Right renal cortex interstitium (tissue), 3 donors: Measurements from ENCODE around the gene COA5. TPM values are rescaled to one million over a fixed set of nuclear protein-coding genes. Genes with fewer than 3 reads are reported as not detected.

Experiments used
- DNase-seq, 3 donors: peaks; one replicate each; pipeline ENCODE4 v3.0.0-alpha.2; 2013; ENCODE audit warnings: low read depth in 3 of 3, low spot score in 2 of 3
- polyA plus RNA-seq, 3 donors: library from polyadenylated mRNA; unstranded; fragments of 120-200 nt; gene quantifications; one replicate each; pipeline ENCODE4 v1.2.1, GENCODE V29; 2013; ENCODE audit not compliant: insufficient read length in 3 of 3

Gene COA5
- polyA plus RNA-seq, 3 donors, result 78.8 to 83.0 (median 79.5) TPM

DNA sequence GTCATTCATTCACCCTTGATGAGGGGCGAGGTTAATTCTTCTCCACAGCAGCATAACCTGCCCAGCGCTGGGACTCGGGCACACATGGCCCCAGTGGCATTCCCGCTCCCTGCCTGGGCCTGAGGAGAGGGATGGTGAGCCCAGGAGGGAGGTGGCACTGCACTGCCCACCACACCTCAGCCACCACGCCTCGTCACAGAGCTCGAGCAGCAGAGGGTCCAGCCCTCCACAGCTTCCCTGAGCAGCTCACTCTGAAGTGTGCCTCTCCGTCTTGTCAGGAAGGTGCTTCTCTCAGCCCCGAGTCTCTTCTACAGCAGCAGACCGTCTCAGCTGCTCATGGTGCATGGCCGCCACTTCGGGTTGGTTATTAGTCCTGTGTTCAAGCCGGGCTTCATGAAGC lies 34.9 kb downstream of the COA5 start:
- no peak for DNase-seq

DNA sequence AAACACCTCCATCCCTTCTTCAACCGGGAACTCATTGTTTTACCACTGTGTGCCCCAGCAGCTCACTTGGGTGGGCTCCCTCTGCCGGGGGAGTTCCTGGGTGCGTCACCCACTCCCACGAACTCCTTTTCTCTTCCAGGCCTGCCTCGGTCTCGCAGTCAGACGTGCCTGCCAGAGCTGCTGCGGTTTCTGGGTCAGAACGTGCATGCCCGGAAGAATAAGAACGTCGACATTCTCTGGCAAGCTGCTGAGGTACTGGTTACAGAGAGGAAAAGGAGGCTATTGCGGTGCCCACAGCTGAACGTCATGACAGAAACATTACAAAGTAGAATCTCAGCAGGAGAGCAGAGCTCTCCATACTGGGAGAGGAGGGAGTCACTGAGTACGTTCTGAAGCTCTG lies 35.6 kb downstream of the COA5 start:
- no peak for DNase-seq

DNA sequence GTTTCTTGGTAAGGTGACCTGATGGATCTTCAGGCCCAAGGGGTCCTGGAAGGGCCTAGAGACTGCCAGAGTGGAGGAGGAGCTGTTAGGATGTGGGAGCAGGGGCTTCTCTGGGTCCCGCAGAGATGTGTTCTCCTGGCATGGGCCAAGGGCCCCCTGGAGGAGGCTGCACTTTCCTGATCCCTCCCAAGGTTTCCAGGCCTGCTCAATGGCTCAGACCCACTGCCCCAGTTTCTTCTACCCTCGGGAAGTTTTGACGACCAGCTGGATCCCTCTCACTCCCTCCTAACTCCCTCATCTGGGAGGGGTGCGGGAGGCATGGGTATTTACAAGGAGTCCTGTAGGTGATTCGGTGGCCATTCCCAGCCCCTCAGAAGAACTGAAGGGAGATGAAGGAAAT lies 36.1 kb downstream of the COA5 start:
- no peak for DNase-seq

DNA sequence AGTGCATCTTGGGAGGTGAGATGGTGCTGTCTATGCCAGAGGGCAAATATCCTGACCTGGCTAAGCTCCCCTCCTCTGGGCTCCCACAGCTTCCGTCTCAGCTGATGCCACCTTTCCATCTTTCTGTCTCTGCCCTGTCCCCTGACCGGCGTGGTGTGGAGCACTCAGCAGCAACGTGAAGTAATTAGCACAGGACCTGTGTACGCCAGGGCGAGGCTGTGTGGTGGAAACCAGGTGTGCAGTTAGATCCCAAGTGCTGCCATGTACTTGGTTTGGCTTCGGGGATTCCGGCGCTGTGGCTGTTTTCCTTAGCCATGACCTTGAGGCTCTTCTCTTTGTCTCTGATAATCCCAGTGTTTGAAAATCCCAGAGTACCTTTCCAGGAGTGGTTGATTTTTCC lies 36.5 kb downstream of the COA5 start:
- DNase-seq, result no peak

DNA sequence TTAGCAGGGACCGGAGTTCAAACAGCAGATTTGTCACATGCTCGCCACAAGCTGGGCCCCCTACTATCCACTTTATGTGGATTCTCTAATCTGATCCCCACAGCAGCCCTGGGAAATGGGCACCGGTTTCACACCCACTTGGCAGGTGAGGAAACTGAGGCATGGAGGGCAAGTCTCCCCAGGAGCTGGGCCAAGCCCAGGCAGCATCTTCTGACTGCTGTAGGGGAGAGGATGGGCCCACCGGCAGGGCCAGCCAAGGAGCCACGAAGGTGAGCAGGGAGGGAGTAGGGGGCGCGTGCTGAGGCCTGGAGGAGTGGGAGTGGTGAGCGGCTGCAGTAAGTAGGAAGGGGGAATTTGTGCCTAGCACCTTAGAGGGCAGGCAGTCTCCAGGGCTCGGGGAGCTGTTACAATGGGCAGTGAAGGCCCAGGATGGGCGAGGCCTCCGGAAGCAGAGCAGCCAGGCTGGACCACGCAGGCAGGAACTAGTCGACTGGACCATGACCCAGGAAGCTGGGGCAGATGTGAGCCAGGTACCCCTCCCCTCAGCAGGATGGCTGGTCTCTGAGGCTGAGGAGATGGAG lies 37.1 kb downstream of the COA5 start:
- DNase-seq, result no peak

DNA sequence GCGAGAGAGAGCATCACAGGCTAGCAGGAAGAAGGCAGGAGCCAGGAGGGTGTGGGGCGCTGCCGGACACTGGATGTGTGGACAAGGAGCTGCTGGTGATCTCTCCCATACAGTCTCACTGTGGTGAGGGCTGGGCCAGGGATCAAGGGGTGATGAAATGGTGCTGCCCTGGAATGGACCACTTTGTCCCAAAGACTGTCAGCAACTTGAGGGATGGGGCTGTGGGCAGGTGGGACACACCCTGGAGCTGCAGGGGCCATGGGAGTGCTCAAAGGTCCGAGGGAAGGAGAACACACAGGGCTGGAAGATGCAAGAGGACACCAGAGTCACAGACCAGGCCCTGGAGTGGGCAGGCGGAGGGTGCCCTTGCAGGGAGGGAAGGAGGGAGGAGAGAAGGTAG lies 38.0 kb downstream of the COA5 start:
- no peak for DNase-seq

DNA sequence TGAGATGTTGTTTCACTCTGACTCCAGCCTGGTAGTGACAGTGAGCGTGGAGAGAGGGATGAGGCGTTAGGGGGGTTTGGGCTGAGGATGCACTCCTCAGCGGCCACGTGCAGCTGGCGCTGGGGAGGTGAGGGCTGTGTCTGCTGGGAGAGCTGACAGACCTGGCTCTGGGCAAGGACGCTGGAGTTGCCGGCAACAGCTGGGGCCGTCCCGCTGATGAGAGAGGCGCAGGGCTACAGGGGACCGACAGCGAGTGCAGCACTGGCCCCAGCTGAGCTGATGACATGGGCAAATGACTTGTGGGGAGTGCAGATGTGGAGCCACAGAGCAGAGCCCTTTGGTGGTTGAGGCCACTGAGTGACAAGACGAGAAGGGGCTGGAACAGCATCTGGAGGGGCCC lies 38.4 kb downstream of the COA5 start:
- no peak for DNase-seq

DNA sequence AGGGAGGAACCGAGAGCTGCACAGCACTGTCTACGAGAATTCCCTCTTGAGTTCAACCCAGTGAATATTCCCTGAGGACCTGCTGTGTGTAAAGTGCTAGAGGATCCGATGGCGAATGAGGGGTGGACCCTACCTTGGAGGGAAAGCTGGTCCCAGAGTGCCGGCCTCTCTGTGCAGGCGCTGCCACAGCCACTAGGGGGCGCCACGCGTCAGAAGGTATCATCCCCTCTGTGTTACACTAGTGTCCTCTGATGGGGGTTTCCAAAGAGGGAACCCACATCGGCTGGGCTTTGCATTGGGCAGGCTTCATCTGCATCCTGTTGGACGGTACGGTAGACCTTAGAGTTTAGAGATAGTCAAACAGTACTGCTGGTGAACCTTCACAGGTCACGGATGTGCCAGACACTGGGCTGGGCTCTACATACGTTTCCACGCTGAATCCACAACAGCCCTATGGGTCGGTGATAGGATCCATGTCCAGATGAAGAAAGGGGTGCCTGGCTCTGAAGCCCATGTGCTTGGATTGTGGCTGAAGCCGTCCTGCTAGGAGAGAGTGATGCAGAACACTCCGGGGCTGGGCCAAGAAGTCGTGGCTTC lies 39.0 kb downstream of the COA5 start:
- DNase-seq, result no peak

DNA sequence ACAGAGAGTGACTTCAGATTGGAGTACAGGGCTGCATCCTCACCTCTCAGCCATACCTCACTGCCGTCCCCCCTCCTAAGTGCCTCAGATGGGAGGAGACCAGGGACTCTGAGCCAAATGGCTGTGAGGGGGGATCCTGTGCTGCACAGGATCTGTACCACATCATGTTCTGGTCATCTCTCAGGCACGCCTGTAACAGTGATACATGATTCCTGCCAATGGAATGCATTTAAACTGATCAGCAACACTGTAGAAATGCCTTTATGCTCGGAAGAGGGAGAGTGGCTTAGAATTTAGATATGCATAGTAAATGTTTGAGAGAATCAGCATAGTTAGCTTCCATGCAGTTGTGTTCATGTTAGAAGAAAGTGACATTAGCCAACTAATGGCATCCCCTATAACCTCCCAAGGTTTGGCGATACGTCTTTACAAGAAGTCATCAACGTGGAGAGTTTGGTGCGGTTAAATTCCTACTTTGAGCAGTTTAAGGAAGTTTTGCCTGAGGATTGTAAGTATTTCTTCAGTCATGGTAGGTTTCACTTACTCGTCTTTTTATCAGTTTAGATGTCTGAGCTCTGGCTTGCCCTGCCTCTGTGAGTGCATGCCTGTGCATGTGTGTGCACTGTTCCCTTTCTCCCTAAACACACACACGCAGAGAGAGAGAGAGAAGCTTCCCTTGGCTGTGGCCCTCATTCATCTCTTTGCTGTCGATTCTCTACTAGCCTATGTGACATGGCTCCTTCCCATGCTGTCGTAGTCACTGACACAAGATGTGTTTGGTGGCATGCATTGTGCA lies 40.0 kb downstream of the COA5 start:
- DNase-seq, result no peak

DNA sequence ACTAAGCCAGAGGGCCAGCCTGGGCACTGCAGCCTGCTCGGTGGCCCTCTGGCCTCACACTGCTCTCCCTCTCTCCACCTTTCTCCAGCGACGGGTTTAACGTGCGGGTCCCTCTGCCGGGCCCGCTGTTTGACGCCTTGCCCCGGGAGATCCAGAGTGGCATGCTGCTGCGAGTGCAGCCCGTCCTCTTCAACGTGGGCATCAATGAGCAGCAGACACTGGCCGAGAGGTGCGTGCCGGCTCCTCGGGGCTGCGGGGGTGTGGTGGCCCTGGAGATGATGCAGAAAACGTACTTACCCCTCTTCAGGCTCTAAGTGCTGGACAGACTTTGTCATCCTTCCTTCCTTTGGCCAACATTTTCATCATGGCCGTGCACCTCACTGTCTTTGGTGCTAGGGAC lies 42.4 kb downstream of the COA5 start:
- no peak for DNase-seq

DNA sequence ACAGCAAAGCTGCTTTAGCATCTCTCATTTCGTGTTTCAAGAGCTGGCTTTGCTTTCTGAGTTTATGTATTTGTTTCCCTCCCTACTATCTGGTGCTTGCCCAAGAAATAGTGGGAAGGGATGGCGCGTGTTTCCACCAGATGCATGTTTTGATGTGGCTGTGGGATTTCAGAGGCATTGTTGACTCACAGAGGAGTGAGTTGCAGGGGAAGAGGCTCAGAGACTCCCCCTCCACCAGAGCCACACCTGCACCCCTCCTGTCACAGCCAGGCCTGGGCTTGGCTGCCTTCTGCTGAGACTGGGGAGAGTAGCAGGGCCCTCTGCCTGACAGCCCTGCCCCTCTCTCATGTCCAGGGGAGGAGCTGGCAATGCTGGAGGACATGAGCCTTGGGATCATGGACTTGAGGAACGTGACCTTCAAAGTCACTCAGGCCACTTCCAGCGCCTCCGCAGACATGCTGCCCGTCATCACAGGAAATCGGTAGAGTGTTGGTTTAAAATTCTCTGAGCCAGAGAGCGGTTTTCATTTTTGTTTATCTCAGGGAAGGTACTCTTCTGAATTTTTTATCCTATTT lies 42.9 kb downstream of the COA5 start:
- DNase-seq, result no peak

DNA sequence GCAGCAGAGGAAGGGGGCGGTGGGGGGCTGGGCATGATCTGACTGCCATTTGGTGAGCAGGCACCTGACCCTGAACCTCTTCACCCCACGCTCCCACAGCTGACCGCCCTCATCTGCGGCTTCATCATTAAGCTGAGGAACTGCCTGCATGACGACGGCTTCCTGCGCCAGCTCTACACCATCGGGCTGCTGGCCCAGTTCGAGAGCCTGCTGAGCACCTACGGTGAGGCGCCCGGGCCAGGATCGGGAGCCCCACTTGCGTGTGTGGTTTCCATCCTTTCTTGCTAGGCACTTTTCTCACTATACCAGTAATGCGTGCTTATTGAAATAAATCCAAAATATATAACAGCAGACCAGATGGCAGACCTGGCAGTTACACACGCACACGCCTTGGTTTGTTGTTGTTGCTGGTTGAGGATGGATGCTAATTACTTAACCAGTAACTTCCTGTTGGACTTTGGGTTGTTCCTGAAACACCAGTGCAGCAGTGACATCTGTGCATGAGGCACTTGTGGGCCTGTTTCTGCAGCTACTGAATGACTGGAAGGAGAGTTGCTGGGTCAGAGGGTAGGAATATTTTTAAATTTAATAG lies 43.7 kb downstream of the COA5 start:
- DNase-seq, result no peak

DNA sequence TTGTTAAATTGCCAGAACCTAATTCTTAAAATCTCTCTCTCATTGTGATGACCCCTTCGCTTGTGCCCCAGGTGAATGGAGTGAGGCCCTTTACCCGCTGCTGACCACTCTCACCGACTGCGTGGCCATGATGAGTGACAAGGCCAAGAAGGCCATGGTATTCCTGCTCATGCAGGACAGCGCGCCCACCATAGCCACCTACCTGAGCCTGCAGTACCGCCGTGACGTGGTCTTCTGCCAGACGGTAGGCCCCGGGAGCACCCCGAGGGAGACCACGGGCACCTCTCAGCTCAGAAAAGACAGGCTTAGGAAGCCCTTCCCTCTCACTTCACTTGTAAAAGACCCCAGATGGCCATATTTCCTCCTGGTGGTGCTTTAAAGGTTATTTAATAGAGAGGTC lies 44.9 kb downstream of the COA5 start:
- no peak for DNase-seq

DNA sequence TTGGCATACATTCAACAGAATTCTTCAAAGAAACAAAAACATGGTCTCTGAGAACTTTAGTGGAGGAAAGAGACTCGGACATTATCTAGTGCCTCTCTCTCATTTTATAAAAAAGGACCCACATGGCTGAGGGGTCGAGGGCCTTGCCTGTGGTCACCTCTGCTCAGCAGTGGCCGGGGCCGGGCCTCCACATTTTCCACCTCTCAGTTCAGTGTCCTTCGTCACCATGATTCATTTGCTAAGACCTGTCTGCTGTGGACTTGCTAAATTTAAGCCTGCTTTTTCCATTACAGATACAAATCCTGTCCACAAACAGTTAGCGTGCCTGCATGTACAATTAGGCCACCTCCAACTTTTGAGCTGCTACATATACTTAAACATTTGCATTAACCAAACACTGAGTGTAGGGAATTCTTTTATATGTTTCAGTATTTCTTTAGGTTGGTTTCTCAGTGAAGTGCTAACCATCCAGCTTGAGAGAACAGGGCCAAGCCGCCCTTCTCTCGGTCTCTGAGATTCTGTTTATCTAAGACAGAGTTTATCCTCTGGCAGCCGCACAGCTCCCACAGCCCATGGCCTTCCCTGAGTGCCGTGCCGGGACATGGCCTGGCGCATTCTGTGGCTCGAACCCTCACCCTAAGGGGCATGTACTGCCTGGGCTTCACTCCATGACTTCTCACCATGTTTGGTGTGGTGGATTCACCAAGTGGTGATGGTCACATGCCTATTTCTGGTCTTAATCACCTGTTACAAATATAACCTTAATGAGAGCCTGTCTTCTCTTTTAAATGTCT lies 46.2 kb downstream of the COA5 start:
- DNase-seq, result no peak

DNA sequence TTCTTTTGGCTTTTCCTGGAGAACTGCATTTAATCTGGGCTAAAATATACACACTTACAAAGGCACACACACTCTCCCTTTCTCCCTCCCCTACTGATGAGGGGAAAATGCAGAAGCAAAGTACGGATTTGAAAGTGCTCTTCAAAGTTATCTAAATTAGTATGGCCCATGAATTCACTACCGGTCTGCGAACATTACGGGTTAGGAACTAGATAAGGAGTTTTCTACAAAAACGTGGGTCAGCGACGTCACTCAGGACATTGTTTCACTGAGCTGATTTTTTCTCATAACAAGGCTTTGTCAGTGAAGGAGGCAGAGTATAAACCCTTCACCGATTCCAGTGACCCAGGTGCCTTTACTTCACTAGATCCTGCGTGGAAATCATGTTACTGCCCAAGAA lies 47.3 kb downstream of the COA5 start:
- DNase-seq, result no peak

DNA sequence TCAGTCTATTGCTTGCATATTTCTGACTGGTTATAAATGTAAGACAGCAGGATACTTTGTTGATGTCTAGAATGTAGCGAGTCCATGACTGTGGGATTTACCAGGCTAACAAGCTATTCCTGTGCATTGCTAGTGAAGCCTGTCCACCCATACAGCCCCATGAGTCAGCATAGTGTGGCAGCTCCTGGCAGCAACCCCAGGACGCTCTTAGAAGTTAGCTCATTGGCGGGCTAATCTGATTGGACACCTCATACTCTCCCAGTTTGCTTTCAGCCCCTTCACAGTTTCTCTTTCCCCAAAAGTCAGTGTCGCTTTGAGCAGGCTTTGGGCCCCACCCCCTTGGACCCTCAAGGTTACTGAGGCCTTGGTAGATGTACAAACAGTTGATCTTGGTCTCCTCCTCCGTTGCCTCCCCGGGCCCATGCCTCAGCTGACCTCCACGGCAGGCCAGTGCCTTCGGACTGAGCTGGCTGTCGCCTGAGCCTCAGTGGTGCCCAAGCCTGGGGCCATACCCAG lies 48.0 kb downstream of the COA5 start:
- DNase-seq, result no peak

DNA sequence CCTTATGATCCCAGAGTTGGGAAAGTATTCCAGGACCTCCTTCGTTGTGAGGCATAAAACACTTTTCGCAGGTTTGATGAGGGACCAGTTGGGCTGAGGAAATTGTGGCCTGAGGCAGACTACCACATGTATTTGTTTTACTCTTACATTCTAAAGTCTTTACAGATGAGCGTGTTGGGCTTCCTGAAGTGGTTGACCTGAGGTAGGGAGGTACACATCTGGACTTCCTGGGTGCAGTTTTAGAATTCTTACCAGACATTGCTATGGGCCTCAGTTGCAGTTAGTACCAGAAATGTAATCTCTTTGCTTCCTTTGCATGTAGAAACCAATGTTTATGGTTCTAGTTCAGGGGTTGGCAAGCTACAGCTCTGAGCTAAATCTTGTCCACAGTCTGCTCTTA lies 48.7 kb downstream of the COA5 start:
- DNase-seq, result no peak

DNA sequence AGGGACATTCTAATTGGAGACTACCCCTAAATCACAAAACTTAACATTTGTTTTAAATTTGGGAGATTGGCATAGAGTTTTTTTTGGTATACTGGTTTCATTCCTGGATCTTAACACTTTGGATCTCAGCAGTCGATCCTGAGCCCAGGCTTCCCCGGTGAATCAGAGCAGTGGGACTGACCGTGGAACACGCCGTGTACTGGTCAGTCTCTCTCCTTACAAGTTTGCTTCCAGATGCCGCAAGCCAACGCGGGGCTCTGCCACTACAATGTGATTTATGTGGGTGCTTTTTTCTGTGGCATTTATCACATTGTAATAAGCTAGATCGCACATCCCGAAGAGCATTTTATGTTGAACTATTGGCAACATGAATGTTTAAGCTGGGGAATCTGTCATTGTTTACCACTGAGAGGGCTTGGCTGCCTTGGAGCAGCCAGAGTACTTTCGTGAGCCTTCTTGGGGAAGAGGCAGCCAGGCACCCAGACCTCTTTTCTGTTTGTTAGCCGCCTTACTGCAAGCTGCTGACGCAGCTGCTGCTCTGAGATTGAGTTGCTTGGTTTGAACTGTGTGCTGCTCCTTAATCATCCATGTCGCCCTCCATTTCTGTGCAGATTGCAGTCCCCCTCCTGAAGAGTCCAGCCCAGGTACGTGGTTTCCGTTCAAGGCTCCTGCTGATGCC lies 49.3 kb downstream of the COA5 start:
- DNase-seq, result no peak

DNA sequence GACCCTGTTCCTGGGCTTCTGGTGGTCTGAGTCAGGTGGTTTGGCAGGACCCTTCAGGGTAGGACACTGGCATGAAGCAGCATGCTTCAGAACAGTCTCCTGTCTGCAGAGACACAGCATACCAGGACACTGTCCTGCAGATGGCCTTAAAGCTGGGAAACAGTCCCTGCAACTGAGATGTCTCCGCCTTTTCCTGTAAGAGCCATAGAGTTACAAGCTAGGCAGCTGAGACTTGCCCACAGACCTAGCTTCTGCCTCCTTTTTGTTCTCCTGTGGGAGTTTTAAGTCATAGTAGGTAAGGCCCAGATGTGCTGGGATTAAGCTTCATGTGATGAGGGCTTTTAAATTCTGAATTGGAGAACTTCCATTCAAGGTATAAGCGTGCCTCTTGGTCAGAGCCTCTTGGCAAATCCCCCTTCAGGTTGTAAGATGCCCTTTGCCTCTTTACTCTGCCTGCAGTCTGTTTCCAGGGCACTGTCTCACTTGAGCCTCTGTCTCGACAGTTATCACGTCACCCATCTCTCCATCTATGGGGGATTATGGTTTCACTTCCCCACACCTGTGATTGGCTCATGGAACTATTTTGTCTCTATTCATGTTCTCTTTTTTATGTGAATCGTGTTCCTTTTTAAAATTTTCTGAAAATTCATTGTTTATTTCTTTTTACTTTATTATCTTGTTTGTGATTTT lies 51.8 kb downstream of the COA5 start:
- no peak for DNase-seq
